Heart left ventricle (tissue), 13 donors: Measurements from ENCODE around the gene SEC22B.
"Not testable (repeated sequence)": the region's sequence is repeated elsewhere in the genome, so short reads cannot be mapped to it uniquely, and the experiment has no call there.

Experiments used
- POLR2A ChIP-seq, 2 donors: fragments of 450-650 bp; IDR thresholded peaks; one replicate each; pipeline ENCODE4 v1.6.1; 2017; ENCODE audit warnings: antibody characterized with exemption in 2 of 2, mild to moderate bottlenecking in 2 of 2, moderate library complexity in 2 of 2
- TF ChIP-seq, protein P1 (sequence below), 12 donors: fragments of 200-600 bp; sonication (generic) in 4 of 12; IDR thresholded peaks; one replicate each; pipeline versions ENCODE4 v1.5.0 to v1.8.0; 2018 to 2022; ENCODE audit warnings: antibody characterized with exemption in 12 of 12, mild to moderate bottlenecking in 5 of 12
- donor health status: ischemic (EF 13 %, LVEDD 7.1; RV severe dilation, severe dysfunction).
- donor health status: DM: no; HTN: yes; CAD: no.
- donor health status: DM: no; HTN: no; CAD: no.
- donor health status: ischemic (EF 25% LVEDD 6.9; RV normal size, moderate dysfunction).
- donor health status: ischemic (EF 25% LVEDD 5.7; RV mildly dilated, moderate dysfunction).
- donor health status: ischemic (EF 35%, LVEDD 5.7; RV mildly dilated, moderate dysfunction).
- donor health status: nonischemic (EF 11% LVEDD 7.7; RV severe dilation, severe dysfunction).
- donor health status: DM: yes; HTN: yes; CAD: no.
- donor health status: PGD.
- donor health status: ischemic (EF 29% LVEDD 5.4; RV normal size, mild dysfunction).
- donor health status: nonischemic (EF 23%, LVEDD 6.1; RV moderate dilation, normal function).

GRCh38 chr1:120101593-120101992 is 74.7 kb downstream of the SEC22B start:
- TF ChIP-seq, protein P1, sequence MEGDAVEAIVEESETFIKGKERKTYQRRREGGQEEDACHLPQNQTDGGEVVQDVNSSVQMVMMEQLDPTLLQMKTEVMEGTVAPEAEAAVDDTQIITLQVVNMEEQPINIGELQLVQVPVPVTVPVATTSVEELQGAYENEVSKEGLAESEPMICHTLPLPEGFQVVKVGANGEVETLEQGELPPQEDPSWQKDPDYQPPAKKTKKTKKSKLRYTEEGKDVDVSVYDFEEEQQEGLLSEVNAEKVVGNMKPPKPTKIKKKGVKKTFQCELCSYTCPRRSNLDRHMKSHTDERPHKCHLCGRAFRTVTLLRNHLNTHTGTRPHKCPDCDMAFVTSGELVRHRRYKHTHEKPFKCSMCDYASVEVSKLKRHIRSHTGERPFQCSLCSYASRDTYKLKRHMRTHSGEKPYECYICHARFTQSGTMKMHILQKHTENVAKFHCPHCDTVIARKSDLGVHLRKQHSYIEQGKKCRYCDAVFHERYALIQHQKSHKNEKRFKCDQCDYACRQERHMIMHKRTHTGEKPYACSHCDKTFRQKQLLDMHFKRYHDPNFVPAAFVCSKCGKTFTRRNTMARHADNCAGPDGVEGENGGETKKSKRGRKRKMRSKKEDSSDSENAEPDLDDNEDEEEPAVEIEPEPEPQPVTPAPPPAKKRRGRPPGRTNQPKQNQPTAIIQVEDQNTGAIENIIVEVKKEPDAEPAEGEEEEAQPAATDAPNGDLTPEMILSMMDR (IDR thresholded peaks at IDR 0.05) = not testable (repeated sequence)
- not testable (repeated sequence) for TF ChIP-seq POLR2A (IDR thresholded peaks at IDR 0.05)
